GM19238 (cell line): ENCODE measurements around the gene HAPLN2.

Experiments used
- DNase-seq: peaks from one replicate; pipeline ENCODE4 v3.0.0; 2011; ENCODE audit warnings: low spot score; ENCODE audit not compliant: insufficient read length

HAPLN2 gene

GRCh38 chr1:156643778-156644092, 24.5 kb downstream of the HAPLN2 start:
- peak; percentile 58 for DNase-seq

- DNase-seq = no peak
Measured at GRCh38 chr1:156644146-156644545, 24.9 kb downstream of the HAPLN2 start.

- DNase-seq = no peak
Measured at GRCh38 chr1:156644640-156645039, 25.4 kb downstream of the HAPLN2 start.

GRCh38 chr1:156645056-156645455, 25.8 kb downstream of the HAPLN2 start:
- no peak for DNase-seq

GRCh38 chr1:156645666-156646065, 26.5 kb downstream of the HAPLN2 start:
- DNase-seq = no peak

- no peak for DNase-seq
Measured at GRCh38 chr1:156646738-156647211, 27.6 kb downstream of the HAPLN2 start.

GRCh38 chr1:156647351-156647750, 28.1 kb downstream of the HAPLN2 start:
- DNase-seq = no peak

GRCh38 chr1:156648496-156648895, 29.3 kb downstream of the HAPLN2 start:
- DNase-seq = no peak

GRCh38 chr1:156648951-156649350, 29.7 kb downstream of the HAPLN2 start:
- no peak for DNase-seq

- DNase-seq = no peak
Measured at GRCh38 chr1:156652131-156652991, 33.1 kb downstream of the HAPLN2 start.

- no peak for DNase-seq
Measured at GRCh38 chr1:156652992-156653355, 33.8 kb downstream of the HAPLN2 start.

- no peak for DNase-seq
Measured at GRCh38 chr1:156654700-156655099, 35.5 kb downstream of the HAPLN2 start.

GRCh38 chr1:156655151-156655903, 36.1 kb downstream of the HAPLN2 start:
- no peak for DNase-seq

GRCh38 chr1:156655904-156656516, 36.8 kb downstream of the HAPLN2 start:
- no peak for DNase-seq

GRCh38 chr1:156656806-156657740, 37.9 kb downstream of the HAPLN2 start:
- peak; percentile 77 for DNase-seq

- no peak for DNase-seq
Measured at GRCh38 chr1:156657741-156658319, 38.6 kb downstream of the HAPLN2 start.

GRCh38 chr1:156658496-156658895, 39.3 kb downstream of the HAPLN2 start:
- DNase-seq = no peak

GRCh38 chr1:156658945-156659574, 39.8 kb downstream of the HAPLN2 start:
- DNase-seq = no peak

GRCh38 chr1:156659661-156659987, 40.4 kb downstream of the HAPLN2 start:
- no peak for DNase-seq

GRCh38 chr1:156659988-156660751, 41.0 kb downstream of the HAPLN2 start:
- peak; percentile 97 for DNase-seq
